Endothelial cell of umbilical vein (primary cell): ENCODE measurements around the gene SHKBP1.

ENCODE experiments used
- CTCF ChIP-seq, 2 donors: IDR thresholded peaks; 1 replicate in 1 of 2; 2 replicates in 1 of 2; pipeline ENCODE4 v1.5.1; 2011; ENCODE audit warnings: low read length in 2 of 2, mild to moderate bottlenecking in 2 of 2, moderate library complexity in 2 of 2, control low read depth in 1 of 2, inconsistent platforms in 1 of 2, low read depth in 1 of 2; ENCODE audit not compliant: insufficient read depth in 1 of 2; ENCODE audit errors: extremely low read depth in 1 of 2
- POLR2A ChIP-seq: IDR thresholded peaks from 2 replicates; pipeline ENCODE4 v1.6.1; 2012; ENCODE audit warnings: low read depth, mild to moderate bottlenecking, control low read depth, low read length

GRCh38 chr19:40567750-40568494 lies 8.8 kb upstream of the SHKBP1 start:
- TF ChIP-seq POLR2A = no peak
- TF ChIP-seq CTCF (IDR thresholded peaks at IDR 0.05; ENCODE audit: extremely low read depth in 1 of 2, insufficient read depth in 1 of 2, low read depth in 1 of 2, low read length in 2 of 2) = no peak
